ENCODE data around the gene OXCT1. TPM values are rescaled to one million over a fixed set of nuclear protein-coding genes. Genes with fewer than 3 reads are reported as not detected.

OXCT1 gene
- total and polyA plus RNA-seq, 2 of the 8 experiments (the other 6 are each of a cell fraction or from before 2014, with no cell fraction given) = 10.1 to 28.2 TPM

DNA sequence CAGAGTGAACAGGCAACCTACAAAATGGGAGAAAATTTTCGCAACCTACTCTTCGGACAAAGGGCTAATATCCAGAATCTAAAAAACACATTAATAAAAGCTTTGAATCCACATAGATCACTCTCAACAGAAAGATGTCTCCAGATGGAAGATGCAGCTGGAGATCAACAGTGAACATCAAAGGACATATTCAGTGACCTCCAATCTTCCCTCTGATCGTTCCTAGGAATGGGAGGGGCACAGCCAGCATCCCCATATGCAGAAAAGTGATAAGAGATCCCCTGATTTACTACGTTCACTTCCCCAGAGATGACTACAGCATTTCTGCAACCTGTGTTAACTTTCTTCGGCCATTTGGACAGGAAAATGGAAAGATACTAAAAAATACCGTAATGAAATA lies 21.2 kb downstream of the OXCT1 start:
- peaks cover 5 to 37% (median 15%) of the 10 kb centered on the region in 4 experiments; a peak in 6 of 8 replicates for H3K36me3 ChIP-seq (ENCODE audit: control insufficient read depth in 2 of 4, insufficient read depth in 4 of 4, low read length in 3 of 4)
- no peak overlapping the region for H3K56ac ChIP-seq (replicated peaks; ENCODE audit: insufficient read length, low read depth, low read length)
- no peaks in the 10 kb centered on the region for H3K4me1 ChIP-seq (replicated peaks in 1 of 4; ENCODE audit: control insufficient read depth in 3 of 4, insufficient read depth in 4 of 4, low read length in 3 of 4)
- H2BK20ac ChIP-seq (ENCODE audit: low read length) = no peak overlapping the region
- no peak overlapping the region for H4K91ac ChIP-seq (replicated peaks; ENCODE audit: insufficient read length, low read length)
- ChIA-PET POLR2A (ENCODE audit: partially characterized antibody) (no interaction called here), CTCF (ENCODE audit: partially characterized antibody) (interaction anchor here (1.4 to 1.6 kb wide), 2 partner anchors 18 kb away, joined by 4 to 6 read pairs; no protein-coding TSS in a partner anchor)
- no peak overlapping the region for H2BK120ac ChIP-seq (replicated peaks; ENCODE audit: low read depth, low read length)
- no peaks in the 10 kb centered on the region for H3K79me1 ChIP-seq (ENCODE audit: low read depth, low read length)
- TF ChIP-seq TCF12 (IDR thresholded peaks at IDR 0.05; ENCODE audit: low read depth, low read length) = no peak
- no peak for TF ChIP-seq NANOG (IDR thresholded peaks at IDR 0.05; ENCODE audit: insufficient read depth, low read depth, low read length, poor library complexity, severe bottlenecking)
- no peak for TF ChIP-seq TEAD4 (IDR thresholded peaks at IDR 0.05; ENCODE audit: low read depth, low read length)
- no peak for TF ChIP-seq SP2 (IDR thresholded peaks at IDR 0.05; ENCODE audit: low read length)
- TF ChIP-seq CHD2 (IDR thresholded peaks at IDR 0.05; ENCODE audit: low read length) = no peak
- TF ChIP-seq POLR2AphosphoS5 (IDR thresholded peaks at IDR 0.05; ENCODE audit: low read depth, low read length) = no peak
- TF ChIP-seq SIN3A (conservative IDR thresholded peaks at IDR 0.05 in 1 of 2, IDR thresholded peaks at IDR 0.05 in 1 of 2; ENCODE audit: low read depth in 1 of 2, low read length in 2 of 2) = no peak
- no peak for TF ChIP-seq SIX5 (IDR thresholded peaks at IDR 0.05; ENCODE audit: low read depth, low read length)
- no peak for TF ChIP-seq RXRA (IDR thresholded peaks at IDR 0.05; ENCODE audit: insufficient read depth, low read depth, low read length)
- no peak for TF ChIP-seq HDAC6 (IDR thresholded peaks at IDR 0.05; ENCODE audit: low read depth, low read length)
- TF ChIP-seq EGR1 (IDR thresholded peaks at IDR 0.05; ENCODE audit: borderline replicate concordance, low read depth, low read length) = no peak
- TF ChIP-seq GABPA (IDR thresholded peaks at IDR 0.05; ENCODE audit: borderline replicate concordance, insufficient read depth, low read length) = no peak
- no peak overlapping the region for H3K9ac ChIP-seq (replicated peaks in 1 of 4; ENCODE audit: extremely low read depth in 1 of 4, low read depth in 3 of 4, low read length in 3 of 4)
- H2BK12ac ChIP-seq (ENCODE audit: low read depth, low read length) = no peak overlapping the region
- H3K79me2 ChIP-seq (ENCODE audit: control insufficient read depth in 1 of 2, insufficient read depth in 2 of 2, low read length in 2 of 2) = no peaks in the 10 kb centered on the region
- H3K4me3 ChIP-seq (ENCODE audit: extremely low read depth in 1 of 4, insufficient read depth in 2 of 4, low read depth in 3 of 4, low read length in 4 of 4) = no peak overlapping the region
- H4K5ac ChIP-seq (ENCODE audit: insufficient read length, low read depth, low read length) = no peak overlapping the region
- H2AFZ ChIP-seq (ENCODE audit: low read length) = no peak overlapping the region
- WGBS, 2 experiments (ENCODE audit: extremely low coverage in 1 of 2, insufficient coverage in 1 of 2, insufficient read length in 1 of 2, insufficient replicate concordance in 2 of 2, low coverage in 1 of 2, low lambda C conversion rate in 2 of 2, missing lambda C conversion rate in 1 of 2) = 89% methylated on average over 6 of the region's 6 CpGs; no CpG with 5 or more reads in 1 of the 2 experiments
- H2BK15ac ChIP-seq (ENCODE audit: low read length) = no peak overlapping the region
- H3K23me2 ChIP-seq (ENCODE audit: low read depth, low read length) = no peaks in the 10 kb centered on the region
- H3K9me3 ChIP-seq (ENCODE audit: insufficient read depth in 2 of 2, low read depth in 1 of 2, low read length in 1 of 2) = no peaks in the 10 kb centered on the region
- no peak overlapping the region for H3K4me2 ChIP-seq (ENCODE audit: insufficient read depth in 1 of 2, low read depth in 2 of 2, low read length in 2 of 2)
- H3K27me3 ChIP-seq (replicated peaks in 1 of 4; ENCODE audit: control insufficient read depth in 3 of 4, extremely low read depth in 1 of 4, insufficient read depth in 3 of 4, low read length in 3 of 4) = no peaks in the 10 kb centered on the region
- DNase-seq (ENCODE audit: low read depth in 1 of 2, low spot score in 2 of 2) (no peak), FAIRE-seq (no peak)
- no peak overlapping the region for H3K27ac ChIP-seq (ENCODE audit: low read depth, low read length)
- H3K14ac ChIP-seq (ENCODE audit: insufficient read length) = no peak overlapping the region
- H3K18ac ChIP-seq (ENCODE audit: extremely low read depth, low read length) = no peak overlapping the region
- H4K20me1 ChIP-seq (replicated peaks in 1 of 2; ENCODE audit: control insufficient read depth in 1 of 2, insufficient read depth in 2 of 2, low read length in 2 of 2) = no peaks in the 10 kb centered on the region
- H2AK5ac ChIP-seq (ENCODE audit: low read depth, low read length) = no peak overlapping the region
- no peak overlapping the region for H3K23ac ChIP-seq (ENCODE audit: insufficient read length)
- H2BK5ac ChIP-seq (ENCODE audit: low read depth, low read length) = no peak overlapping the region
- H4K8ac ChIP-seq (ENCODE audit: extremely low read depth, insufficient read depth, low read length) = no peak overlapping the region
- no peak overlapping the region for H3K4ac ChIP-seq (replicated peaks; ENCODE audit: insufficient read length, low read depth, low read length)

All from H1 (cell line).